Stimulated activated CD4-positive, alpha-beta T cell treated with anti-CD3 and anti-CD28 coated beads, TNF-alpha, amount 100 ng/mL, for 1 hour (primary cell): ENCODE results near the gene TMTC2.

Experiments used
- DNase-seq, 3 donors: peaks; one replicate each; pipeline ENCODE4 v3.0.0-alpha.2; 2020; ENCODE audit warnings: low read depth in 3 of 3, low spot score in 1 of 3

The TMTC2 gene

DNA sequence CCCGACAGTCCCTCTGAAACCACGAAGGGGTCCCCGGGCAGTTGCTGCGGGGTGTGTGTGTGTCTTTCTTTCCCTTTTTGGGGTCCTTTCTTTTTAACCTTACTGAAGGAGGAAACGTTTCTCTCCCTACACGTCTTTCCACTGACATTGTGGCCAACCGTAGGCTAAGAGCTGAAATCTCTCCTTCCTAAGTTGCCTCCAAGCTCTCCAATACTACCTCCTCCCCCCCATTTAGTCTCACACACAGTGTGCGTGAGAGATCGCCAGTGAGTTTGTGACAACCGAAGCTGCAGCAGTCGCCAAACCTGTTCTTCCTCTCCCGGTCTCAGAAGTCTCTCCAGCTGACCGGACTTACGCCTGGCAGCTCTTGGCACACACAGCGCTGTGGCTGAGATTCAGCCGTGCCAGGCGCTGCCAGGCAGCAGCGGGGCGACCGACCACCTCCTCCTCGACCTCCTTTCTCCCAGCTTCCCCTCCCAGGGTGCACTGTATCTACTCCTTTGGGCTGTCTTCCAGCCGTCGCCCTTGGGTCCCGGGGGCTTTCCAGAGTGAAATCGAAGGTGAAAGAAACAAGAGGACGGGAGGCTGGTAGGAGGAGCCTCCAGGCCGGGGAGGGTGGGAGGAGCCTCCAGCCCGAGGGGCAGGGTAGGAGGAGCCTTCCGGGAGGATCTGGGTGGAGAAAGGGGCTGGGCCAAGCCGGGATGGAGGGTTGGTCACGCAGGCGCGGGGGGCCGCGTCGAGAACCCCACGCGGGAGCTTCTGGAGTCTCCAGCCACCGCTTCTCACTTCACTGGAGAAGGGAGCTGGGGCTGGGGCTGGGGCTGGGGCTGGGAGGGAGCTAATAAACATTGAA, at the start of gene TMTC2:
Gene TMTC2, plus strand, starts transcription at position 739 of the 853 bp plus-strand sequence.
- DNase-seq, result peak; percentile 74 to 90 (median 80)

GRCh38 chr12:82638324-82638723, 48.4 kb upstream of the TMTC2 start:
- no peak for DNase-seq

- no peak for DNase-seq
Measured at GRCh38 chr12:82644896-82645295, 41.8 kb upstream of the TMTC2 start.

- no peak for DNase-seq
Measured at GRCh38 chr12:82645414-82645813, 41.3 kb upstream of the TMTC2 start.

DNA sequence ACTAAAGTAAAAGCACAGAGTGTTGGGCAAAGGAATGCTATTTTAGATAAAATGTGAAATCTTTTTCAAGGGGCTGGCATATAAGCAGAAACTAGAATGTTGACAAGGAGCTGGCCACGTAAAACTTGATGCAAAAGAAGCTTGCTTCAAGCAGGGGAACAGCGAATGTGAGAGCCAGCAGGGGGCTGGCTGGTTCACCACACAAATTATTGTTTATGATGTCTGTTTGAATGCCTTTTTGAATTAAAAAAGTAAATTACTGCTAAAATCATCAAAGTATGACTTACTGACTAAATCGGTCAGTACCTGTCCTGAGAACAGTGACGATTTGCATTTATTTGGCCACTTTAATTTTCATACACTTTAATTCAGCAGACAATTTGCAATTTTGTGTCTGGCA, 38.9 kb upstream of the TMTC2 start:
- DNase-seq, result no peak

DNA sequence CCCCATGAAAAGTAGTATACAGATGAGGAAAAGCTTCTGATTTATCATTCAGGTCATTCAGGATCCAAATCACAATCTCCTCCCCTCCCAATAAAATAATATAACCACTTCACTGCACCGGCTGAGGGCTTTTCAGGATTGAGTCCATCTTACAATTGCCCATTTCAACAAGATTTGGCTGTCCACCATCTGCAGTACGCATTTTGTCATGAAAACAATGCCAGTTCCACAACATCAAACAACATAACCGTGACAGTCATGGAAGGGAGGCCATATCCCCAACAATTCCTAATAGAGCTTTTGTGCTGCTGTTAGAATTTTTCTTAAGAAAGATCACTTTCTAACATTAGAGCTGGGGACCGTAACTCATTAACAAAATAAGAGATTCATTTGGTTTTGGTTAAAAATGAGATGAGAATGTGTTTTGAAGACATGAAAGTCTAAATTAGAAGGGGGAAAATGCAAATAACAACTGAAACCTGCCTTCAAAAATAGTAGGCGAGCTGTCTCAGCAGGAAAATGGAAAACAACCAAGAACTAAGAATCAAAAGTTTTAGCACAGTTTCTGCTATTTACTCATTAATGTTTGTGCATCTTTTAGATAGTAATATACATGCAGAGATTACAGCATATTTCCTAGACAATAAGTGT, 38.3 kb upstream of the TMTC2 start:
- no peak for DNase-seq

DNA sequence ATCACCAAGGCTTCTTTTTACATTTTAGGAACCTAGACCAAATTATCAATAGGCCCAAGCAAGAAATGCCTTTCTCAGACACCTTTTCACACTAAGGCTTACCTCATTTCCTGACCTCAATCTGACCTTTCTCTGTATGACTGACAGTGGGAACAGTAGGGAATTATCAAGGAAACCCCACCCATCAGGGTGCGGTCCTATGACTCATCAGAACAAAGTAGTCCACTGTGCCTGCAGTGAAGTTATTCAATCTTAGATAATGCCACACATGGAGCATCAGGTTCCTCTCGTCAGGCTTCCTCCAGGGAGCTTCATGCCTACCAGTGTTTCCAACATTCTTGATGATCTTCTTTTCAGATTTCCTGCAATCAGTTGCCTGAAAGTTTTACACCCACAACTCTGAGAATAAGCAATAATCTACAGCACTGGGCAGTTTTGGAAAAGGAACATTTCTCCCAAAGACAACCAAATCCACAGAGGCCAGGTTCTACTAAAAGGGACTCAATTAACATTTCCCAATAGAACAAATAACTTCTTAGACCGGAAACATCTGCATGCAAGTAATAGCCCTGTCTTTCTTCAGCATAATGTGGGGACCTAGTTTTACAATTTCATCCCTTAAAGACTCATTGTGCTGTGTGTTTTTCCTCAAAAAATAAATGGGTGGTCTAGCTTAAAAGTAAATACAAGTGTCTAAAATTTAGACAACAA, 35.9 kb upstream of the TMTC2 start:
- DNase-seq, result no peak

GRCh38 chr12:82651489-82651888, 35.2 kb upstream of the TMTC2 start:
- no peak for DNase-seq

GRCh38 chr12:82652071-82652470, 34.6 kb upstream of the TMTC2 start:
- DNase-seq, result no peak

DNA sequence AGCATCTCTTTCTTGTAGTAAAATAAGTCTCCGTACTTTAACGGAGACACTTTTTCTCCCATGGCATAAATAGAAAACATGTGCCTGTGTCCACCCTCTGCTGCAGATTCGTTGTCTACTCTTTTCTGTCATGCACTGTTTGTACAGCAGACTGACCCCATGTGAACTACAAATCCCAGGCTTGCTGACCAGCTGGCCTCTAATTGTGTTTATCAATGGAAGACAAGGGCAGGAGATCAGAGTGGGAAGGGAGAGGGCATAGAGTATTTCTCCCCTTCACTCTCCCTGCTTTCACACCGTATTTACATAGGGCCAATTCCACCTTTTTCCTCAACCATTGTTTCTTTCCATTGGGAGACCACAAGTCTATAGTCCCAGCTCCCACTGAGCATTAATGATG, 31.0 kb upstream of the TMTC2 start:
- DNase-seq, result no peak

DNA sequence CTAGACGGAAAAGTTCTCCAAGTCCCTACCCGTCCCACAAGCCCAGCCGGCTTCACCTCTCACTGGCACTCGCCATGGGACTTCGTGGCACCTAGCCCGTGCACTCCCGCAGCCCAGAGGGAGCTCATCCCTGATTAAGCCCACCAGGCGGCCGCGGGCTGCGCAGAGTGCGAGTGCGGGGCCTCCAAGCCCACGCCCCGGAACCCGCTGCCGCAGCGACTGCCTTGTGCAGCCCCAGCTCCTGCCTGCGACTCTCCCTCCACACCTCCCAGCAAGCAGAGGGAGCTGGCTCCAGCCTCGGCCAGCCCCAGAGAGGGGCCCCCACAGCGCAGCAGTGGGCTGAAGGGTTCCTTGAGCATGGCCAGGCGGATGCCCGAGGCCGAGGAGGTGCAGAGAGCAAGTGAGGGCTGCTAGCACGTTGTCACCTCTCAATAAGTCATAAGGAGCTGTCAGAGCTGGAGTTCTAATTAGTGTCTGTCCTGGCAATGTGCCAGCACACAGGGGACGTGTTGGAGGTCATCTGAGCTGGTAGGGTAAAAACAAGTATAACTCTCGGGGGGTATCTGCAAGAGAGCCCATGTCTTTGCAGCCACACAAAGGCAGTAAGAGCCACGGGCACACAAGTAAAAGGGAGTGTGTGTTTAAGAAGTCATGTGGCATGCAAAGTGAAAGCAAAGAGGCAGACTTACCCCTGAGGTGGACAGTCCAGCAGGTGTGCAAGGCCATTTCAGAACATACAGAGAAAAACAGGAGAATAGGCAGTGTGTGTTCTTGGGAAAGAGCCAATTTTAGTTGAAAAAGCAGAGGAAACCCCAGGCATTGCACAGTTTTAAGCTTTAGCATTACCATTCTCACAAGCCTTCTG, 27.1 kb upstream of the TMTC2 start:
- DNase-seq, result no peak

DNA sequence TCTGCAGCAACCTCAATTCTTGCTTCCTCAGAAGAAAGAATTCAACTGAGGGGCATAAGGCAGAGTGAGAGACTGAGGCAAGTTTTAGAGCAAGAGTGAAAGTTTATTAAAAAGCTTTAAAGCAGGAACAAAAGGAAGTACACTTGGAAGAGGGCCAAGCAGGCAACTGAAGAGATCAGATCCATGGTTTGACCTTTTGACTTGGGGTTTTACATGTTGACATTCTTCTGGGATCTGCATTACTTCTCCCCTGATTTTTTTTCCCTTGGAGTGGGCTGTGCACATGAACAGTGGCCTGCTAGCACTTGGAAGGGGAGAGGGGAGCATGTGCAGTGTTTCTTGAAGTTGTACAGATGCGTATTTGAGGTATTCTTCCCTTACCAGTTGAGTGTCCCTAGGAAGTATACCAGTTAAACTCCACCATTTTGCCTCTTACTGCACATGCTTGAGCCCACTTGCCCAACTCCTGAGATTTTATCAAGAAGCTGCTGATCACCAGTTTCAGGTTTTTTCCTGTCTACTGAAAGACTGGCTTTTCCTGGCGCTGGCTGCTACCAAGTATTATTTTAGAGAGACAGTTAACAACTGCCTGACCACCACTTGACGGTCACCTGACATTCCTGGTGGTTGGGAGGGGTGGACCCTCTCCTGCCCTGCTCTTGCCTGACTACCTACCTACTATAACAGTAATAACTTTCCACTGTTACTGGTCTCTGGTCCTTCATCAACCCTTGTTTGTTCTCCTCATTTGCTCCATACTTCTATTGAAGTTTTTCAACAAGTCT, 26.0 kb upstream of the TMTC2 start:
- no peak for DNase-seq

- no peak for DNase-seq
Measured at GRCh38 chr12:82663893-82664292, 22.8 kb upstream of the TMTC2 start.

DNA sequence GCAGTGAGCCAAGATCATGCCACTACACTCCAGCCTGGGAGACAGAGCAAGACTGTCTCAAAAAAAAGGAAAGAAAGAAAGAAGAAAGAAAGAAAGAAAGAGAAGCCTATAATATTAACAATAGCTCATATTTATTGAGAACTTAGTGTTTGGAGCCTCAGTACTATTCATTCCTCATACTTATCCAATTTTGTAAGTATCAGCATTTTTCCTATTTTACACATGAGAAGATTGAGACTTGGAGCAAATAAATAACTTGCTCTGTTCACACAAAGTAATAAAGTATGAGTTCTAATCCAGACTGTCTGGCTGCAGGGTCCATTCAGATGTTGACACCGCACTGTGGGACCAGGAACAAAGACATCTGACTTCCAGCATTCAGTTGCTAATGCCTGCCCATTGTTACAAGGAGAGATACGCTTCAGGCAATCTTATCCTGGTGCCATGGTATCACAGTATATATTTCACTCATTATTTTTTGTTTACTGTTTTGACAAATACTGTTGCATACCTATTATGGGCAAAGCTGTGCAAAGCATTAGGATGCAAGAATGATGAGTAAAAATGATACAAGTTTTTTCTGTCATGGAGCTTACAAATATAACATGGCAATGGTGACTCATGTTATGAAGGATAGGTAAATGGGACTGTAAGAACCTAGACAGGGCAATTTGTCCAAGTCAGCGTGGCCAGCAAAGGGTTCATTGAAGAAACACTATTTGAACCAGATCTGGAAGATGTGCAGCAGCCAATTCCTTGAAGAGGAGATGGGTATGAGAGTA, 21.4 kb upstream of the TMTC2 start:
- DNase-seq, result no peak

GRCh38 chr12:82666830-82667229, 19.9 kb upstream of the TMTC2 start:
- no peak for DNase-seq

DNA sequence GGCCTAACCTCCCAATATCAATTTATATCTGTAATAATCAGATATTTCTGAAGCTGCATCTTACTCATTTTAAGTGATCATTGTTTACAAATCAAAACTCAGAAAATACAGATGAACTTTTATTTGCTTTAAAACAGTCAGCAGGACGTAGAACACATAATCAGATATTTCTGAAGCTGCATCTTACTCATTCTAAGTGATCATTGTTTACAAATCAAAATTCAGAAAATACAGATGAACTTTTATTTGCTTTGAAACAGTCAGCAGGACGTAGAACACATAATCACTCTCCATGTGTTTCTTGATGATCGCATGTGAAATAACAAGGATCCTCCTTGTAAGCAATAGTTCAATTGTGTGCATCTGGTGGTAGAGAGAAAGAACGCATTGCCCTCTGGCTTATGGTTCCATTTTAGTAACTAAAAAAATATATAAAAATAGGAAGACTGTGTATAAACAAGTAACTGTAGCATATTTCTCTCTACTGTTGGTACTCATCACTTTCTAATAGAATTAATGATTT, 15.0 kb upstream of the TMTC2 start:
- no peak for DNase-seq

DNA sequence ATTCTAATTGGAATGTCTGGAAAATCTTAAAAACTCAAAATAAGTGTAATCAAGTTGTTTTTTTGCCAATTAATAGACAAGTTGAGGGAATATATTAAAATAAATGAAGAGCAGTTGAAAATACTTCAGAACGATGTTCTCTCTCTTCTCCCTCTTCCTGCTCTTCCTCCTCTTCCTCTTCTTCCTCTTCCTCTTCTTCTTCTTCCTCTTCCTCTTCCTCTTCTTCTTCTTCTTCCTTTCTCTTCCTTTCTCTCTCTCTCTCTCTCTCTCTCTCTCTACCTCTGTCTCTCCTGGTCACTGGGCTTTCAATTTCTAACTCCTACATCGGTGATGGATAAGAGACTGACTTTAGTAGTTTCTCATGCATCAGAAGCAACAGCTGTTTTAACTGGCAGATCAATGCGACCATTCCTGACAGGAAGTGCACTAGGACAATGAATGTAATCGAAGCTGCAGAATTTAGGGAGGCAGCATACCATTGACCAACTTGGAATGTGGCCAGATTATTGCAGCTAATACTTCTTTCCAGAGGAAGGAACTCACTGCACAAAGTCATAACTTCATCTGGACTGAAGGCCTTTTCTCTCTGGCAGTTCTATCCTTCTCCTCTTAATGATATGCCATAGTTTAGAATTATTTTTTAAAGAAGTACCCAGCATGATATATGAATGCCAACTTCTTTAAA, 13.8 kb upstream of the TMTC2 start:
- no peak for DNase-seq

DNA sequence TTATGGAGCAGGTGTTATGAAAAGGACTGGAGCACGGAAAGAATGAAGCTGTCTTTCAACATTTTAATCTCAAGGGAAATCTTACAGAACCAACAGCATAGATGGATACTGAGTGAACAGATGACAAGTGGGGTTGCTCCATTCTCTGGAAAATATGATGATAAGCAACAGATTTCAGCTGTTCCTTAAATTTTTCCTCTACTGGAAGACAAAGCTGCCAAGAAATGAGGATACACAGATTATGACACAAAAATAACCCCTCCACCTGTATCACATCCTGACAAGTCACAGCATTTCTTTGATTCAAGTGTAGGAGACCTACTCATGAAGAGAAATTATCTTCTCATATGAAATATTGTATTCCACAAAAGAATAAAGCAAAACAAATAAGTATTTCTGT, 13.0 kb upstream of the TMTC2 start:
- DNase-seq, result no peak

DNA sequence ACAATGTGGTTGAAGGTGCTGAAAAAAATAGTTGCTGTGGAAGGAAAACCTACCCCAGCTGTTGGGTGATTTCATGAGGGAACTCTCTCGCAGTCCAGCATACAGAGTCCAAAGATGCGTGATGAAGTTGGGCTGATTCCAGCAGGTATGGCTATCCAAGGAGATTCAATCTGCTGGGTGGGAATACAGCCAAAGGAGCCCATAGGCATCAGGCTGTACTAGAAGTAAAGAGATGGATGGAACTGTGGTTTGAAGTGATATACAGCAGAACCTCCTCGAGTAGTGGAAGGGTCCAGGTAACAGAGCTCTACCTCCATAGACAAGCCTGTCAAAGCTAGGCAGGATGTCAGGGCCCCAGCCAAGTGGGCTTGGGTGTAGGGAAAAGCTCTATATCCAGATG, 11.5 kb upstream of the TMTC2 start:
- no peak for DNase-seq
